GM19351 (cell line): ENCODE data around the gene RBP5.

Experiments
- ATAC-seq: cut with Tn5 transposase; IDR thresholded peaks from one replicate; pipeline ENCODE4 v1.9.1; 2021; ENCODE audit warnings: mild to moderate bottlenecking, moderate library complexity; ENCODE audit not compliant: unreplicated experiment

RBP5 gene

DNA sequence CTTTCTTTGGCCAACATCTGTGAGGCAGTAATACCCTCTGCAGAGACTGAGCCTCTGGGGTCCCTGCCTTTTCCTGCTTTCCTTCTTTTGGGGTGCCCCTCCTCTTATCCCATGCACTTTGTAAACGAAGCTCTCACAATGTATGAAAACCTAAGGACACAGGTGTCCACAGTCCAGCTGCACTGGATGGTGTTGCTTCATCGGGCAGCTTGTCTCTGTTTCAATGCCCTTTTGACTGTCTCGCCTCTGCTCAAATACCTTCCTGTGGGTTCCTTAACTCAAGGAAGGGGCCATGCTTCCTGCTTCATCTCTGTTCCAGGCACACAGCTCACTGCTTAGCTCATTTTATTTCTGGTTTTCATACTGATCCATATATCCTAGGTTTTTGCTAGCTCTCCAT lies 26.1 kb downstream of the RBP5 start:
- no peak for ATAC-seq

DNA sequence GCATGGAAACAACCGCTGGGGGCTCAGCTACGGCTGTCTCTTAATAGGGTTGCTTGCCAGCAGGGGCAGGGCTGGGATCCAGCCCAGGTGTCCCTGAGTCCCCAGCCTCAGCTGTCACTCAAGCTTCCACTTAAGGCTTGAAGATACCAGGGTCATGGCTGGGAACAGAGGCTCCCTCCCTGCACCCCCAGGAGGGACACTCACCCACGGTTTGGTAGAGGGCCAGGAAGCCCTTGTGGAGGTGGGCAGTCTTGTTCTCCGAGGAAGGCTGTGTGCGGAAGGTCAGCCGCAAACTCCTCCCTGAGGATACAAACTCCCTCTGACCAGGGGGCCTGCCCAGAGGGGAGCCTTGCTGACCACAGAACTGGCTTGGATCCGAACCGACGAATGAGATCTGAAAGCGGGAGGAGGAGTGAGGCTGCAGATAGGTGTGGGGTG lies 27.0 kb downstream of the RBP5 start:
- no peak for ATAC-seq

DNA sequence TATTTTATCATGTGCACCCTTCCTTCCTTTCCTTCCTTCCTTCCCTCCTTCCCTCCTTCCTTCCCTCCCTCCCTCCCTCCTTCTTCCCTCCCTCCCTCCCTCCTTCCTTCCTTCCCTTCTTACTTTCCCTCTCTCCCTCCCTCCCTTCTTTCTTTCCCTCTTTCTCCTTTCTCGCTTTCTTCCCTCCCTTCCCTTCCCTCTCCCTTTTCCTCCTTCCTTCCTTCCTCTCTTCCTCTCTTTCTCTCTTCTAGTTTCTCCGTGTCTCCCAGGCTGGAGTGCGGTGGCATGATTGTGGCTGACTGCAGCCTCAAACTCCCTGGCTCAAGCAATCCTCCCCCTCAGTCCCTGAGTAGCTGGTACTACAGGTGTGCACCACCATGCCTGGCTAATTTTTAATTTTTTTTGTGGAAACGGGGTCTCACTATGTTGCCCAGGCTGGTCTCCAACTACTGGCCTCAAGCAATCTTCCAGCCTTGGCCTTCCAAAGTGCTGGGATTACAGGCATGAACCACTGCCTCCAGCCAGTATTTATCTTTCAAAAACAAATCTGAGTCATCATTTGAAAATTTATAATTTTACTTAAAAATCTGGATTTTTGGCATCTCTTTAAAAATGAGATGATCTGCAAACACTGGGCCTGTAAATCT lies 27.5 kb downstream of the RBP5 start:
- ATAC-seq: no peak

DNA sequence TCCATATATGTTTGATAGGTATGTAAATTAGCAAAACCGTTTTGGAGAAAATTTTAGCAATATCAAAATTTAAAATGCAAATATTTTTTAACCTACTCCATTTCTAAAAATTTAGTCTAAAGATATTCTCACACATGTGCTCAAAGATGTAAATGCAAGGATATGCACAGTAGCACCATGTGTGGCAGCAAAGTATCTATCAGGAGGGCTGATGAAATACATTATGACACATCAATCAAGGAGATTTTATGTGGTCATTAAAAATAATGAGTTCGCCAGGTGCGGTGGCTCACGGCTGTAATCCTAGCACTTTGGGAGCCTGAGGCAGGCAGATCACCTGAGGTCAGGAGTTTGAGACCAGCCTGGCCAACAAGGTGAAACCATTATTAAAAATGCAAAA lies 28.4 kb downstream of the RBP5 start:
- ATAC-seq: no peak

DNA sequence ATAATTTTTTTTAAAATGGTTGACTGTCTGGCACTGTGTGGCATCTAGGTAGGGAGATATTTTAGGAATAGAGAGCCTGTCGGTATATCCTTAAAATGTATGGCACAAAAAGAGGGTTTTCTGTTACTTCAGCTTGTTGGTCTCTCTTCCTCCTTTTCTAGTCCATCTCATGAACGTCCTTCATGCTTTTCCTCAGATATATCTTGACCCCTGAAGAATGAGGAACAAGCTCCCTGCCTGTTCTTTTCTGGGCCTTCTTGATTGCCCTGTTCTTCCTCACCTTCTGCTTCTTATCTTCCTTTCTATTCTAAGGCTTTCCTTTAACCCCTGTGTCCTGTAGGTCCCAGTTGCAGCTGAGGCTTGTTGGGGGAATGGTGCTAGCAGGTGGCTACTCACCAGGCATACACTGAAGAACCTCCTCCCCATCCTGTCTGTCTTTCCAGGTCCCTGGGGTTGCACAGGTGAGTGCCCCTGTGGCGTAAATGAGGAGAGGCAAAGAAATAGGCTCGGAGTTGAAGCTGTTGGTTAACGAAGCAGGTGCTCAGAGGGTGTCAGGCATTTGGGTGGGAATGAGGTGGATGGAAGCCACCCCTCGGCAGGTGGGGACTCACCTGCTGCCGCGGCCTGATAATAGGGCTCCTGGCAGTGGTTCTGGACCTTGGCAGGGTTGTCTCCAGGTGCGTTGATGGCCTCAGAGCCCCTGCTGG lies 29.2 kb downstream of the RBP5 start:
- no peak for ATAC-seq

DNA sequence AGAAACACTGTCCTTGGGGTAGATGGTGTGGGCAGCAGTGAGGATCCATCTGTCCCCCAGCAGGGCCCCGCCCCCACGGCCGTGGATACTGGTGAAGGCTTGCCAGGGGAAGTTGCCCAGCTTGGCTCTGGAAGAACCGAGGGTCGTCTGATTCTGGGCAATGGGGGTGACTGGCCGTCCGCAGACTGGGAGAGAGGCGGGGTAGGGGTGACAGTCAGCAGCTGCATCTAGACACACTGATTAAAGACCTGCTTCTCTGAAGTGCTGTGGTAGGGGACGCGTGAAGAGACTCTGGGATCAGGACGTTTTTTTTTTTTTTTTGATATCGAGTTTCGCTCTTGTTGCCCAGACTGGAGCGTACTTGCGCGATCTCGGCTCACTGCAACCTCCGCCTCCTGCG lies 31.7 kb downstream of the RBP5 start:
- ATAC-seq: no peak

DNA sequence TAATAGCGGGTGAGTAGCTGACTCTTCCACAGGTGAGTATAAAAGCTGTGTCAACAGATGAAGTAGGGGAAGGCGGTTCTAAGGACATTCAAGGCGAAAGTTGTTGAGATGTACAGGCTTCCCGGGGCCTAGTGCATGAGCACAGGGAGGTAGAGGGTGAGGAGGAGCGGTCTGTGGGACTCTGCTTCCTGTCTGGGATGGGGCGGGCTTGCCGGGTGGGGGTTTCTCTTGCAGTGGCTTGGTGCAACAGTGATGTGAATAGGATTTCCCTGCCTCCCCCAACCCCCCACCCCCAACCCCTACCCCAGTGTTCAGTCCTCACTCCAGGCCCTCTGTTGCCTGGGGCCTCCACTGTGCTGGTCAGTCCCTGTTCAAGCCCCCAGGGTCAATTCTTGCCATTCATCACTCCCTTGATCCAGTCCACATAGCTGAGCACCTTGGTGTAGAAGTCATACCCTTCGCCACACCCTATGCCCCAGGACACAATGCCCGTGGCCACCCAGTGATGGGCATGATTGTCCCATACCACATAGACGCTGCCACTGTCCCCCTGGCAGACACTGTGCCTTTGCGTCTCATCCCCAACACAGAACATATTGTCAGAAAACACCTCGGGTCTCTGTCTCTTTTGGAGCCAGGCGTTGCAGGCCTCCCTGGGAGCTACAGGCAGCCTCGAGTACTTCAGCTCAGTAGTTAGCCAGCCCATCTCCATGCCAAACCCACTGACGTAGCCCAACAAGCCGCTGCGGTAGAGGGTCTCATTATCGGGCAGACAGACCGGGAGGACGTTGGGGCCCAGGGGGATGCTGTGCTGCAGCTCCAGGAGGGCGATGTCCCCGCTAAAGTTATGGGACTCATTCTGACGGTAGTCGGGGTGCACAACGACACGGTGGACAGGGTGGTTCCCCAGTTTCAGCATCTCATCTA lies 32.4 kb downstream of the RBP5 start:
- ATAC-seq: no peak

DNA sequence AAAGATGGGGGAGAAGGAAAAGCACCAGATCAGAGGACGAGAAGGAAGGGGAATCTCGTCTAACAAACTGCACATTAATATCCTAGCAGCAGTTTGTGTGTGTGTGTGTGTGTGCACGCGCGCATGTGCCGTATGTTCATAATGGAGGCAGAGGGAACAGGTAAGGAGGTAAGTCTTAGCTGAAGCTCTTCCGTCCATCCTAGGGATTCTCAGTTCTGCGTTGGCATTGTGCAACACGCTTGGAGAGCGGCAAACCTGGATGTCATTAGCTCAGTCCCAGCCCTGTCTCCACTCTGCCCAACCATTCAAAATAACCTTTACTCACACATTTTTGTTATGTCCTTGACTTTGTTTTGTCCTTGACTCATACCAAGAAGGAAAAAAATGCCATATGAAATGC lies 34.8 kb downstream of the RBP5 start:
- no peak for ATAC-seq

DNA sequence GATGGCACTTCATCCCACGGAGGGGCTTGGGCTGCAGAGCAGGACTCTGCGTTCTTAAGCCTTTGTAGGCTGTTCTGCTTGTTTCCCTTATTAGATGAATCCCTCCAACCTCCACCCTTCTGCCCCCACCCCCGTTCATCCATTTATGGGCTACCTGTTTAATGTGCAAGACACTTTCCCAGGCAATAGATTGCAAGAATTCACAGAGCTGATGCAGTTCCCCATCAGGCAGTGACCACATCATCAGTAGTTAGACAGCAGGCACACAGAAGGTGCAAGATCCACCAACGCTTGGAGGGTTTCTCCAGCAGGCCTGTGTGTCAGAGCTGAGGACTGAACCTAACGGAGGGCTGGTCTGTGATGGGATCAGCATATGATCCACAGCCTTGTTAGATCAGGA lies 35.2 kb downstream of the RBP5 start:
- no peak for ATAC-seq

DNA sequence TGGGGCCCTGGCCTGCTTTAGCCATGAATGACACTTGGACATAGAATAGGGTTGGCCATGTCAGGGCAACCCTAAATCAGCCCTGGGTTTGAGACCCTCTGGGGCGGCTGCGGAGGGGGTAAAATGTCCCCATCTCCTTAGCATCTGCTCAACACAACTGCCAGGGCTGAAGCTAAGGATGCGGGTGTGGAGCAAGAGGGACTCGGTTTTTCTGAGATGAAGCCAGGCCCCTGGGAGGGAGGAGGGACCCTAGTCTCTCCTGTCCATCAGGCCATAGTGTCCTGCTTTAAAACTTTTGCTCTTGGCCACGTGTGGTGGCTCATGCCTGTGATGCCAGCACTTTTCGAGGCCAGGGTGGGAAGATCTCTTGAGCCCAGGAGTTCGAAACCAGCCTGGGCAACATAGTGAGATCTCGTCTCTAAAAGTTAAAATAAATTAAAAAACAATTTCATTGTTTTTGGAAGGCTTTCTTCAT lies 35.7 kb downstream of the RBP5 start:
- no peak for ATAC-seq

DNA sequence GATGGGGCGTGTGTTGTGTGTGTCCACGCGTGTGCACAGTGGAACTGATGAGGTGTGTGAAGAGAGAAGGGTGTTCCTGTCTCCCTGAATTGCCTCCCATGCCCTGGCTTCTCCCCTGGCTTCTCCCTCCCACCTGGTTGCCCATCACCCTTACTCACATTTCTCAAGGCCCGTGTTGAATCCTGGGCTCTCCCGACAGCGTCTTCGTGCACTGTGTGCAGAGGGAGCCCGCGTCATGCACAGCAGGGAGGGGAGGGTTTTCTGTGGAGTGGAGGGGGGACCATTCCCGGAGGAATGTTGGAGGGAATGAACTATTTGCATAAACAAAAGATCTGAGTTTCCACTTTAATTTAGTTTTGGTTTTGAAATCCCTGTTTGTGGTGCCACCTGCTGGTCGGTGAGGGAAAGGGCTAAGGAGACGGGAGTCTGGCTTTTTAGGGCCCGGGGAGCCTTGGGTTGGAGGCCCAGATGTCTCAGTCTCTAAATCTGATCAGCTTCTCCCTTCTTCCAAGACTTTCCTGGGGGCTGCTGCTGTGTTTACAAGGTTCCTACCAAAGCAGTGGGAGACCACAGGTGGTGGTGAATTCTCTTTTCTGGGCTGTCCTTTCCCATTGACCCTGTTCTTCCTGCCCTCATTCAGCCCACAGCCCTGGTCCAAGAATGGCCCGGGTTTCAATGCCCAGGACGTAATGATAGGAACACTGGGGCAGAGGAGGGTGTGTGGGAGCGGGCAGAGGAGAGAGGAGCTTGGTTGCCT lies 36.3 kb downstream of the RBP5 start, which contains the start of gene C1R:
C1R (minus strand) TSS at position 217 of the 757 bp plus-strand sequence; CDS start at position 160, 57 bp downstream.
- ATAC-seq: no peak

DNA sequence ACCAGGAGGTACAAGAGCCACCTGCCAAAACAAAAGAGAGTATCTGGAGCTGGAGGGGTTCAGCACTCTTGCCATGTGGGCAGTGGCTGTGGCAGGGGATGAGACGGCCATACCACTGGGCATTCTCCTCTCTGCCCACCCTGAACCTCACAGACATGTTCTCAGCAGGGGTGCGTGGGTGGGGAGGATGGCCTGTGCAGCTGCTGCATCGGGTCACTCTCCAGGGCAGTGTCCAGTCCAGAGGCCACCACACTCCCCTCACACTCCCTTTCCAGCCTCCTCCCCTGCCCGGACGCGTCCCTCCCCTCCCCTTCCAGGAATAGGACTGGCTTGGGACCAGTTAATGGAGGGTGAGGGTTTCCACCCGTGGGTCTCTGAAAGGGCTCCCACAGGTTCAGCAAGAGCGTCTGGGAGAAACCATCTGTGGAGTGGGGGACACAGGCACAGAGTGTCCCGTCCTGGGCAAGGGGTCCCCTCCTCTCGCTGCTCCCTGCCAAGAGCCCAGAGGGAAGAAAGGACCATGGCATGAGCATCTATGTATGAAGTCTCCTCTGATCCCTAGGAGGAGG lies 36.9 kb downstream of the RBP5 start:
- no peak for ATAC-seq

DNA sequence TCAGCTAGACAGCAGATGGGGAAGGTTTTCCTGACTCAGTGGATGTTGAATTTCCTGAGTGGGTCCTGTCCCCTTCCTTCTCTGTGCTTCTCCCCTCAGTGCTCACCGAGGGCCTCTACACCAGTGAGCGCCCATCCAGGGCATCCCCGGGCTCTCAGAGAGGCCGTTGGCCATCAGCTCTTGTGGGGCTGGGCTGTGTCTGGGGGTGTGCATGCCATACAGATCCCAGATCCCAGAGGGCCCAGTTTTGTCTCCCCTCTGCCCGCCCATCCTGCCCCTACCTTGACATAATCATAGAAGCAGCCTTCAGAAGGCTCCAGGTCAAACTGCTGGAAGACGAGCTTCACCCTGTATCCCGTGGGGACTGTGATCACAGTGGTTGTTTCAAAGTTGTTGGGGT lies 37.5 kb downstream of the RBP5 start:
- no peak for ATAC-seq

DNA sequence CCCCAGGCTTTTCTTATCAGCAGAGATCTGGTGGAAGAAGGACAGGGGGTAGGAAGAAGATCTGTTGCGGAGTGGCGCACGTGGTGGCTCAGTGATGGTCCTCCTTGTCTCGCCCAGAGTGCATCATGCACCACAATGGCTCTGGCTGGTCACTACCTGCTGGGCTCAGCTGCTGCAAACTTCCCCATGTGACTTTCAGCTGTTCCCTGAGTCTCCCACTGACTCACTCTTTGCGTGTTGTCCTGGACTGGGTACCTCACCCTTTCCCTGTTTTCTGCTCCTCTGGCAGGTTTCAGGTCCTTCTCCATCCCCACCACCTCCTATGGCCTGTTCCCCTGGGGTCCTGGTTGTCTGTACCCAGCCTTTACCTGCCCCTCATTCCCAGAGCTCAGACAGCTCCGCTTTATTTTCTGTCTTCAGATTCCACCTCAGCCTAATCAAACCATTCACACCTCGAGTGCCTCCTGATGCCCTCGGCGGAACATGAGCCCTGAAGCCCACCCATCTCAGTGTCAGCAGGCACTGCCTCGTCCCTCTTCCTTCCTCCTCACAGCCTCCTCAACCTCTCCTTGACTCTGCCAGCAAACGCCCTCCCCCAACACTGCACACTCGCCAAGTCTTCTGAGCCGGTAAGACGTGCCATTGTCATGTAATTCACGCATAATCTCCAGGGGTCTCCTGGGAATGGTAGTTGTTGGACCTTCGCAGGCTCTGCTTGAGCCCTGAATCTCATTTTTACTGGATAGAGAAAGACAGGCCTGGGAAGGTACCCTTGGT lies 38.3 kb downstream of the RBP5 start:
- no peak for ATAC-seq

DNA sequence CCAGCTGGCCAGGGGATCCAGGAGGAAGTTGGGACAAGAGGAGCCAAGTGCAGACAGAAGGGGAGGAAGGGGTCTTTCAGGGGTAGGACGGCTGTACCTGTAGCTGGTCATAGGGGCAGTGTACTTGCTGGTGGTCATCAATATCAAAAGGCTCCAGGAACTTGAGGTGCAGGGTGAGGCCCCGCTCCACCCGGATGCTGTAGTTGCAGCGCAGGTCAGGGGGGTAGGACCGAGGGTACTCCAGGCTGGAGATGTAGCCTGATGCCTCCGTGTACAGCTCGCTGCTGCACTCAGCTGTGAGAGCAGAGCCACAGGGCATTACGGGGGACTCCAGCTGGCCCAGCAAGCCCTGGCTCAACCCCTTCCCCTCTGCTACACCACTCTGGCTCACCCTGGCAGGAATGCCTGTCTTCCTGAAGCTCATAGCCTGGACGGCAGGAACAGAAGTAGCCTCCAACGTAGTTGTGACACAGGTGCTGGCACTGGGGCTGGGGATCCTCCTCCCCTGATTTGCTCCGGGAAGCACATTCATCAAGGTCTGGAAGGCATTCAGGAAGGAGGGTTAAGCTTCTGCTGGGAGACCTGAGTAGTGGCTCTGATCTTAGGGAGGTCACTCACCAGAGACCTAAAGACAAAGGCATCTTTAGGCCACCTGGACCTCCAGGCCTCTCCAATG lies 39.4 kb downstream of the RBP5 start:
- ATAC-seq: no peak

DNA sequence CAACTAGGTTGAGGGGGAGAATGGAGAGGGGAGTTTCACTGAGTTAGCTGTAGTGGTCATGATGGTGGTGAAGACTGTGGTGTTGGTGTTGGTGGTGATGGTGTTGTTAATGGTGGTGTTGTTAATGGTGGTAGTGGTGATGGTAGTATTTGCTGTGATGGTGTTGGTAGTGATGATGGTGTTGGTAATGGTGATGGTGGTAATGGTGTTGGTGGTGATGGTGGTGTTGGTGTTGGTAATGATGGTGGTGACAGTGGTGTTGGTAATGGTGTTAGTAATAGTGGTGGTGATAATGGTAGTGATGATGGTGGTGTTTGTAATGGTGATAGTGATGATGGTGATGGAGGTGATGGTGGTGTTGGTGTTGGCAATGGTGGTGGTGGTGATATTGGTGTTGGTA lies 45.6 kb downstream of the RBP5 start:
- ATAC-seq: no peak

DNA sequence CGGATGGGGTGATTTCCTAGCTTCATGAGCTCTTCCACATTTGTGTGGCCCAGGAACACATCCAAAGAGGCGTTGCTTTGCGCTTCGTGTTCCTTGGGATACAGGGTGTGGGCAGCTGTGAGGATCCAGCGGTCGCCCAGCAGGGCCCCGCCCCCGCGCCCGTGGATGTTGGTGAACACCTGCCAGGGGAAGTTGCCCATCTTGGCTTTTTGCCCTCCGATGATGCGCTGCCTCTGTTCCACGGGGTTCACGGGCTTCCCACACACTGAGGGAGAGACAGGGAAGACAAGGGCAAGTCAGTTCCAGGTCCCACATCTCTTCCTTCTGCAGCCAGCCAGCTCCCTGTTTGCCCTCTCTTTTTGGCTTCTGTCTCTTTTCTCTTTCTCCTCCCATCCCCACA lies 47.7 kb downstream of the RBP5 start:
- no peak for ATAC-seq

DNA sequence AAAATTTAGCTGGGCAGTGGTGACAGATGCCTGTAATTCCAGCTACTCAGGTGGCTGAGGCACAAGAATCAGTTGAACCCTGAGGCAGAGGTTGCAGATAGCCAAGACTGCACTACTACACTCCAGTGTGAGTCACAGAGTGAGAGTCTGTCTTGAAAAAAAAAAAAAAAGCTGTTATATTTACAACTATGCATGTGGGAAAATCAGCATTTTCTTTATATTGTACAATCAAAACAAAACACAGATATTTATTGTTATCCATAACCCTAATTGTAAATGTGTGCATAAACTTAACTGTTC lies 48.9 kb downstream of the RBP5 start:
- ATAC-seq: no peak

DNA sequence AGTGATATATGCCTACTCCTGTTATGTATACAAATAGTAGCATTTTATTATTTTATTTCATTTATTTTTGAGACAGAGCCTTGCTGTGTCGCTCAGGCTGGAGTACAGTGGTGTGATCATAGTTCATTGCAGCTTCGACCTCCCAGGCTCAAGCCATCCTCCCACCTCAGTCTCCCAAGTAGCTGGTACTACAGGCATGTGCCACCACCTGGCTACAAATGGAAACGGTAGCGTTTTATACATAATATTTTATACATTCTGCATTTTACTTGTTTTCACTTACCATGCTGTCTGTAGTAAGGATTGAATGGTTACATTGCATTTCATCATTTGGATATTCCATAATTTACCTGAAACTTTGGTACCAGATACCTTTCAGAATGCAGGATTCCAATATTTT lies 50.5 kb downstream of the RBP5 start:
- no peak for ATAC-seq
